NCI-H187 (cell line): ENCODE results near the gene SNAI3.

Source experiments
- DNase-seq, 2 experiments: peaks; one replicate each; lab custom pipeline; 2025; lab: John Stamatoyannopoulos, UW

The SNAI3 gene

DNA sequence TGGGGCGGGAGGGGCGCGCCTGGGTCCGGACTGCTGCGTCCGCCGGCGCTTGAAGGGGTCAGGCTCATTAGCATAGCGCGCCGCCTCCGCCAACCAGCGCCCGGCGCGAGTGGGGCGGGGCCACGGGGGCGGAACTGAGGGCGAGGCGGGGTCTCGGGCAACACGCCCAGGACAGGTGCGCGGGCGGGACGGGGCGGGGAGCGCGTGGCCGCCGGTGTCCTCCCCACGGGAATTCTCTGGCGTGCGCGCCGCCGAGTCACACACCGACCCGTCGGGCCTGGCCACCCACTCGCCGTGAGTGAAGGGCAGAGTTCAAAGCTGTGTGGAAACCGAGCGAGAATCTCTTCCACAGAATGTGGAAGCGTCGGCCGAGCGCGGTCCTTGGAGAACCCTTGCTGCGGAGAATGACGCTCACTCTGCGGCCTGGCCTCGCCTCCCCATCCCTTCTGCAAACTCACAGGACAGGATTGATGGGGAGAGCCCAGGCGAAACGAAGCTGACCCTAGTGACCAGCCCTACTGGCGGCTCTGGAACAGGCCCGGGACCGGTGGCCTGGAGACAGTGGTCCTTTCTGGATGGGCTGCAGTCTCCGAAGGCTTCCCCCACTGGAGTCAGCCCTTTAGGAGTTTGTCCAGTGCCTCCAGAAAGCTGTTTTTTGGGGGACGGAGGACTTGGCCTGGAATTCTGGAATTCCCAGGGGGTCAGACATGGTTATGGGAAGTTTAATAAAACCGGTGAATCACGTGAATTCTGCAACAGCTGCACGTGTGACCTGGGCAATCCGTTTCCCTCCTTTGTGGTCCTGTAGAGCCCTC is at the start of gene SNAI3:
SNAI3 (minus strand) TSS at position 69 of the 815 bp plus-strand sequence. CDS start 101 bp downstream, outside the sequence.
- peak; percentile 58 to 68 for DNase-seq

DNA sequence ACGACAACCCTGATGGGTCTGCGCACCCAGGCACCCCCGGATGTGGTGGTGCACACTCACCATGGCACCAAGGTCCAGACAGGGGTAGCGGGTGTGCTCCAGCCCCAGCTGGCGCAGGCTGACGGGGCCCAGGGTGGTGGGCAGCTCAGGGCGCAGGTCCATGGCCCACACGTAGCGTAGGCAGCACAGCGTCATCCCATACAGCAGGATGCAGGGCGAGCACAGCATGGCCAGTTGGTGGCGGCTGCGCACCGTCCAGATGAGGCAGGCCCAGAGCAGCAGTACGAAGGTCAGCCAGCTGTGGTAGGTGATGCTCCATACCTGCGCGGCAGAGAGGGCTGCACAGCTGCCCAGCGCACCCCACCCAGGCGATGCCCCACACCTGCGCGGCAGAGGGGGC is 49.8 kb upstream of the SNAI3 start:
- DNase-seq: no peak

GRCh38 chr16:88735616-88736015 is 49.3 kb upstream of the SNAI3 start:
- no peak for DNase-seq

DNA sequence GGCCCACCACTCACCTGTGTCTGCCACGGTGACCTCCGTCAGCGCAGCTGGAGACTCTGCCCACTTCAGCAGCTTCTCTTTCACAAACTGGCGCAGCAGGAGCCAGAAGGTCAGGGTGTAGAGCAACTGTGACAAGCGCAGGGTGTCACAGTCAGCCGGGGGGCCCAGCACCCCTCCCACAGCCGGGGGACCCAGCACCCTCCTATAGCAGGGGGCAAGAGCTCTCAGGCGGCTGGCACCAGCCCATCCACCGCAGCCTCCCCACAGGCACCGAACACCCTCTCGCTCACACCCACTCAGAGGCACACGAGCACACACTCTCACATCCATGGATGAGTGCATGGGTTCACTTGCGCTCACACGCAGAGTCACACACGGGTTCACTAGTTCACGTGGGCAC is 48.8 kb upstream of the SNAI3 start:
- DNase-seq: no peak

DNA sequence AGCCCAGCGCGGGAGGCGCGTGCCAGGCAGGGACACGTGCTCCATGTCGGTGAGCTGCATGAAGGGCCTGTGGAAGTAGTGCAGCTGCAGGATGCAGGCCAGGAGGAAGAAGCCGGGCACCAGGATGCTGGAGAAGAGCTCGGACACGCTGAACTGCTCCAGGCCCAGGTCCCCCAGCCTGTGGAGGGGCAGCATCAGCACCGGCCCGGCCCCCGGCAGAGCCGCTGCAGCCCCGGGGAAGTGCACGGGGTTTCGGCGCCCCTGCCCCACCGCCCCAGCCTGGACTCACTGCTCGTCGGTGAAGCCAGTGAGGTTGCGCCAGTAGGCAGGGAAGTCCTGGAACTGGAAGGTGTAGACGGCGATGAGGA is 48.0 kb upstream of the SNAI3 start:
- DNase-seq: no peak

DNA sequence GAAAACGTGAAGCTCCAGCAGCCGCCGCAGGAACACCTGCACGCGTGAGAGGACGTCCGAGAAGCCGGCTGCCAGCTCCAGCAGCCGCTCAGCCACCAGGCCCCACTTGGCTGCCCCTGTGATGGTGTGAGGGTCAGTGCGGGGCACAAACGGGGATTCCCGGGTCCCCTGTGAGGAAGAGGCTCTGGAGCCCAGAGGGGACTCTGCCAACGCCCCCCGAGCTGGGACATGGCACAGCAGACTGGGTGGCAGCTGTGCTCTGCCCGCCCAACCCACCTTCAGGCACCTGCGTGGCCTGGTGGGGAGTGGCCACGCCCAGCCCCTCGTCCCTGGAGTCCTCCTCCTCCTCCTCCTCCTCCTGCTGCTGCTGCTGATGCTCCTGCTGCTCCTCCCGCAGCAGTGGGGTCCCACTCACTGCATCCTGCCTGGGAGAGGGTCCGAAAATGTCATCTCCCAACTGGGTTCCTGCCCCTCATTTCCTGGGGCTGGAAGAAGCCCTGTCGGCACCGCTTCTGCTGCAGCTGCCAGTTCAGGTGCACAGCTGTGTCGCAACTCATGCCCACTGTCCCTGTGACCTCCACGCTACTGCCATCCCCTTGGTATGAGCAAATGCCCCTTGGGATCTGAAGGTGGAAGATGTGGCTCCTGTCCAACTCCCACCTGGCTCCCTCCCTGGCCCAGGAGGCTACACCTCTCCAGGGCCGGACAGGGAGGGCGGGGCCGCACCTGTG is 47.5 kb upstream of the SNAI3 start:
- no peak for DNase-seq

DNA sequence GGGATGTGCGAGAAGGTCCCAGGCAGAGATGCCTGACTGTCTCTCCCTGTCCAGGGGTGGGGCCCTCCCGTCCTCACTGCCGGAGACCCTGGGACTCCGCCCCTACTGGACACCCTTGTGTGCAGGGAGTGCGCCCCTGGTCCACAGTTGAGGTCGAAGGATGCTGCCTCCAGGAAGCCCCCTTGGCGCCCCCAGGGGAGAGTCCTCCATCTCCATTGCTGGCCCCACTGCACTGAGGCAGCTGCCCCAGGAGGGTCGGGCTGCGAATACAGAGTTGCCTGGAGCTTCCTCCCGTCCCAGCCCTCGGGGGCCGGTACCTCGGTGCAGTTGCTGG is 46.6 kb upstream of the SNAI3 start:
- DNase-seq: no peak

DNA sequence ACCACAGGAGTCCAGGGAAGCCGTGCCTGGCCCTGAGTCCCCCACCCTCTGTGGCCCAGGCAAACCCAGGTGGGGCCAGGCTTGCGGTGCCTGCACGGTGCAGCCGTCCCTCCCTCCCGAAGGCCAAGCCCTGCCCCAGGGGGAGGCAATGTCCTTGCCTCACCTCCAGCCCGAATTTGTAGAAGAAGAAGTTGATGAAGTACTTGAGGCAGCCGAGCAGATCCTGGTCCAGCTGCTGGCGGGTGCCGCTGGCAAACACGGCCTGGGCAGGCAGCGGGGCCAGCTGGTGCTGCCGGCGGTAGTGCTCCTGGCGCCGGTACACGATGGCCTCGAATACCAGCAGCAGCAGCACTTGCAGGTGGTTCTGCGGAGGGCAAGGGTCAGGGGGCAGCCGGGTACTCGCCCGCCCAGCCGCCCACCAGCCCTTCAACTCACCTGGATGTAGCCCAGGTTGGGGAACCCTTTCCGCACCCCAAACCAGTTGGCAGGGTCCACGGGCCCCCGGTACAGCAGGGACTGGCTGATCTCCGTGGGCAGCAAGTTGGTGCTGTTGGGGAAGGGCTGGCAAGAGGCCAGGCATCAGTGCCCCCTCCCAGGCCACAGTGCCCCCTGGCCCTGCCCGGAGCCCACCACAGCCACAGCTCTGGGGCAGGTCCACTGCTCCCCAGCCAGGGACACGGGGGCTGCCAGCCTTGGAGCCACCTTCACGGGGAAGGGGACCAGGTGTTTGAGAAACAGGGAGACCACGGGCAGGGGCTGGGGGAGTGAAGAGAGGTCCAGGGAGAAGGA is 46.1 kb upstream of the SNAI3 start:
- DNase-seq: no peak

DNA sequence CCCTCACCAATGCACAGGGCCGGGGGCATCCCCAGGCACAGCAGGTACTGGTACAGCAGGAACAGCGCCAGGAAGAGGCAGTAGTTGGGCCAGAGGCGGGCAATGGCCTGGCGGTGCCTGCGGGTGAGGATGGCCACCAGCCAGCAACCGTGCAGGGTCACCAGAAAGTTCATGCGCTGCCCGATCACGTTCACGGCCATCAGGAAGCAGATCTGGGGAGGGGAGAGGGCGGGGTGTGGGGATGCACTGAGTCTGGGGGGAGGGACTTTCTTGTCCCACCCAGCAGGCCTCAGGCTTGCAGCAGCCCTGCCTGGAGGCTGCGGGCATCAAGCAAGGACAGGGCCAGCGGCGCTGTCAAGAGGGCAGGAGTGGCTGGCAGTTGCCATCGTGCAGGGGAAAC is 45.4 kb upstream of the SNAI3 start:
- no peak for DNase-seq

- DNase-seq: no peak
Observed at GRCh38 chr16:88730632-88731607, 44.6 kb upstream of the SNAI3 start.

DNA sequence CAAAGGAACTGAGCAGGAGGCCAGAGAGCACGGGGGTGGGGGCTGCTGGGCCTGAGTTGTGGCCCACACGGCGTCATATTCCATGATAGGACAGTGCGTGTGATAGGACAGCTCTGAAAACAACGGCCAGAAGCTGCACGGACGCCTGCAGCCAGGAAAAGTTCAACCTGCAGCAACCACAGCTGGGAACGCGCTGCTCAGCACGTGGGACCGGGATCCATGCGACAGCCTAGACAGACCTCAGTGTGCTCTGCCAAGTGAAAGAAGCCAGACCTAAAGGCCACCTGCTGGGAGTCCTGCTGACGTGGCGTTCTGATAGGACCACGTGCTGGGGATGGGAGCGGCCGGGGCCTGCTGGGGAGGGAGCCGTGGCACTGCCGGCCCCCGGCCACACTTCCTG is 41.6 kb upstream of the SNAI3 start:
- no peak for DNase-seq

DNA sequence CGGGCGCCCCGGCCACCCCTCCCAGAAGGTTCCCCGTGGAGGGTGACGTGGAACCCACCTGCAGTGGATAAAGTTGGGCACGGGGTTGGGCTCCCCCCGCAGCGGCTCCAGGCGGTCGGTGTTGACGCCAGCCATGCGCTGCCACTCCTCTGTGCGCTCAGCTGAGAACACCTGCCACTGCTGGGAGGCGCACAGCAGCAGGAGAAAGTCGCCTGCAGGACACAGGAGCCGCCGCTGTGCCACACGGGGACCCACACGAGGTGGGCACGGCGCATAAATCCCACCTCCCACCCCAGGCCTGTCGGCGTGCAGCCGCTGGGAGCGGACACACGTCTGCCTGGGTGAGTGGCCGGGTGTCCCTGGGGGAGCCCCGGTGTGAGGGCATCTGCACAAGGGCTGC is 40.7 kb upstream of the SNAI3 start:
- DNase-seq: no peak

DNA sequence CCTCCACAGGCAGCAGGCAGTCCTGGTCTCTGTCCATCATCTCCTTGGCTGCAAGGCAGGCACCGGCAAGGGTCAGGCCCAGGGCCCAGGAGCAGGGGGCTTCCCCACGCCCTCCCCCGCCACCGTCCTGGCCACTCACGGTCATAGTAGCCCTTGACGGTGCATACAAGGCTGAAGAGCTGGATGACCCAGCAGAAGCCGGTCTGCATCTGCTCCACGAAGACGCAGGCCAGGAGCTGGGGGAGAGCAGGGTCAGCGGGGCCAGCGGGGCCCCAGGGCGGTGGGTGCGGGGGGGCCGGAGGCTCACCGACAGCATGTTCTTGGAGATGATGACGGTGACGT is 40.1 kb upstream of the SNAI3 start:
- DNase-seq: no peak

GRCh38 chr16:88725609-88726407 is 39.5 kb upstream of the SNAI3 start:
- DNase-seq: no peak

DNA sequence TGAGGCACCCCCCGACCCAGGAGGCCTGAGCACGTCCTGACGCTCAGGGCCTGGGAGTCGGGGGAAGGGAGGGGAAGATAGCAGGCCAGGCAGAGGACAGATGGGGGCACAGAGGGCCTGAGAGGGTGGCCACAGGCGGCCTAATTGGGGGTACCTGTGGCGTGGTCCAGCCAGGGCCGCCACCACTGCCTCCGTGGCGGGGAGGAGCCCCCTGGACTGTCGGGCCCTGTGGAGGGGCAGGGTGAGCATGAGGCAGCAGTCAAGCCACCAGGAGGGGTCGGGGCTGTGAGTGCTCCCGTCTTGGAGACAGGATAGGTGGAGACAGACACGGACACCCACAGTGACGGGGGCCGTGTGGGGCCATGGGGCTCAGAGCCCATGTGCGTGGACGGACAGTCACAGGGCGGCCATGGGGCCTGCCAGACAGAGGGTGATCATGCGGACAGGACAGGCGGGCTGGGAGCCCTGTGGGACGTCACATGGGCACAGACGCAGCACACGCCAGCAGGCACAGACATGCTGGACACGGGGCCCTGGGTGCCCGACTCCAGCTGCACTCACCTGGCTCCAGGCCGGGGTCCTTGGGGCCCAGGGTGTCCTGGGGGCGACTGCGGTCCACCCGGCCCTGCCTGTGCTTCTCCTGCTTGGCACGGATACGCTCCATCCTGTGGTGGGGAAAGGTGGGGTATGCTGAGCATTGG is 38.7 kb upstream of the SNAI3 start:
- DNase-seq: no peak

DNA sequence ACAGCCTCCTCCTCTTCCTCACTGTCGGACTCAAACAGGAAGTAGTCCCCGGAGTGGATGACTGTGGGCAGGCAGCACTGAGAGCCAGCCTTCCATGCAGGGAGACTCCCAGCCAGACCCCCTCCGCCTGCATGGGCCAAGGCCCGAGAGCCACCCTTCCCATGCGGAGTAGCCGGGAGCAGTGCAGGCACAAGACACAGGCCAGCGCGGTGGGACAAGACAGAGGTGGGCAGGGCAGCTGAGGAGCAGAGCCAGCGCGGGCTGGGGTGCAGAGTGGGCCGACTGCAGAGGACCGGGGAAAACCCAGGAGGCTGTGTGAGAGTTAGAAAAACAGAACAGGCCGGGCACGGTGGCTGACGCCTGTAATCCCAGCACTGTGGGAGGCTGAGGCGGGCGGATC is 37.6 kb upstream of the SNAI3 start:
- DNase-seq: no peak

DNA sequence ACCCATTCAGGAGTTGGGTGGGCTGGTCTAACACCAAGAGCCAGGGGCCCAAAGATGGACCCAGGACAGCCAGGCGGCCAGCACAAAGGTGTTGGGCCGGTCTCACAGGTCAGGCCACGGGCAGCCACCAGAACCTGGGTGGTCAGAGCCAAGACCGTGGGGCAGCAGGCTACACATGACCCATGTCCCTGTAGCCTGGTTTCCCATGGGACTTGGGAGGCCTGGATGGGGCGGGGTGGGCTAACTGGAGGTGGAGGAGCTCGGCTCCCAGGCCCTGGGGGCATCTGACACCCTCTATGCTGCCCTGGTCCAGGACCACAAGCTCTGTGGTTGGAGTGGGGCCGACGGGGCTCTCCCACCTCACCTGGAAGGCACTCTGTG is 37.2 kb upstream of the SNAI3 start:
- DNase-seq: no peak

DNA sequence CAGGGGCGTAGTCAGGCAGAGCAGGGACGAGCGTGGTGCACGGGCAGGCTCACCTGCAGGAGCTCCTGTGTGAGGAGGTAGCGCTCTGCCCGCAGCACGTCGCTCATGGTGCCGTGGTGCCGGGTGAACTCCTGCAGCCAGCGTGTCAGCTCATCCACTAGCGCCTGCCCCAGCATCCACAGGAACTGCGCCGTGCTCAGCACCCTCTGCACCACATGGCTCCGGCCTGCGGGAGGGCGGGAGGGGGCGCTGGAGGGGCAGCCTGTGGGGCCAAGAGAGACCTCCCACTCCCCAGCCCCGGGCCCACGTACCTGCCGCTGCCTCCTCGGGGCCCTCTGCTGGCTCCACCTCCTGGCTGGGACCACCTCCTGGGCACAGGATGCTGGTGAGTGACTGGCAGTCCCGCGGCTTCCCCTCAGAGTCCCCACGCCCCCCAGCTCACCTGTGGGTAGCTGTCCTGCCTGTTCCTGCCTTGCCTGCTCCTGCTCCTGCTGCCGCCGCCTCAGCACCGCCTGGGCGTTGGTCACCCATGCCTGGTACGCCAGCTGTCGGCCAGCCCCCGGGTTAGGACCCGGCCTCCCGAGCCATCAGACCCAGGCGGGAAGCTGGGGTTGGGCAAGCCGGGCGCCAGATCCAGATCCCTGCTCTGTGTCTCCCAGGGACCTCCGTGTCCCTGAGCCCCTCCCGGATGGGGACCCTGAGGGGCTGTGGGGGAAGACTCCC is 36.6 kb upstream of the SNAI3 start:
- no peak for DNase-seq

GRCh38 chr16:88721815-88722755 is 35.8 kb upstream of the SNAI3 start:
- DNase-seq: no peak
